GM23338 (cell line): Measurements from ENCODE around the gene DIP2C.

ENCODE experiments used
- CREB1 ChIP-seq: fragments of 250-450 bp; sonication (Bioruptor Pico); IDR thresholded peaks from 2 replicates; pipeline ENCODE4 v1.5.0; 2020; ENCODE audit warnings: low read depth, mild to moderate bottlenecking, moderate library complexity
- CTCF ChIP-seq, 2 experiments: fragments of 200-600 bp in 1 of 2; sonication (generic) in 1 of 2; conservative IDR thresholded peaks; 2 replicates each; pipeline versions ENCODE4 v1.5.1 to v1.6.1; 2016 to 2017; ENCODE audit warnings: antibody characterized with exemption in 2 of 2, low read depth in 2 of 2, mild to moderate bottlenecking in 2 of 2, moderate library complexity in 1 of 2
- ETS1 ChIP-seq: IDR thresholded peaks from 2 replicates; pipeline ENCODE4 v1.6.1; 2016; ENCODE audit warnings: antibody characterized with exemption
- EZH2 ChIP-seq: fragments of 200-600 bp; sonication (generic); IDR thresholded peaks from one replicate; pipeline ENCODE4 v1.8.0; 2017; ENCODE audit warnings: antibody characterized with exemption, mild to moderate bottlenecking, low read depth; ENCODE audit not compliant: unreplicated experiment
- EZH2phosphoT487 ChIP-seq: fragments of 200-600 bp; sonication (generic); IDR thresholded peaks from one replicate; pipeline ENCODE4 v1.8.1; 2018; ENCODE audit warnings: antibody characterized with exemption; ENCODE audit not compliant: unreplicated experiment
- JUNB ChIP-seq: IDR thresholded peaks from one replicate; pipeline ENCODE4 v1.6.1; 2016; ENCODE audit warnings: antibody characterized with exemption; ENCODE audit not compliant: unreplicated experiment
- NANOG ChIP-seq: IDR thresholded peaks from 2 replicates; pipeline ENCODE4 v1.6.1; 2016; ENCODE audit warnings: antibody characterized with exemption, borderline replicate concordance
- POLR2AphosphoS5 ChIP-seq: IDR thresholded peaks from 2 replicates; pipeline ENCODE4 v1.6.1; 2016; ENCODE audit warnings: antibody characterized with exemption, low read depth
- STAT1 ChIP-seq: IDR thresholded peaks from one replicate; pipeline ENCODE4 v1.6.1; 2016; ENCODE audit warnings: antibody characterized with exemption; ENCODE audit not compliant: unreplicated experiment
- ZNF114 ChIP-seq: fragments of 250-450 bp; sonication (Bioruptor Pico); IDR thresholded peaks from 2 replicates; pipeline ENCODE4 v1.5.0; 2020; ENCODE audit warnings: mild to moderate bottlenecking, moderate library complexity
- ZNF331 ChIP-seq: fragments of 250-450 bp; sonication (Bioruptor Pico); IDR thresholded peaks from 2 replicates; pipeline ENCODE4 v1.5.0; 2020; ENCODE audit warnings: low read depth, mild to moderate bottlenecking, moderate library complexity
- TF ChIP-seq, protein P1 (sequence below): IDR thresholded peaks from one replicate; pipeline ENCODE4 v1.6.1; 2018; ENCODE audit warnings: antibody characterized with exemption; ENCODE audit not compliant: unreplicated experiment
- TF ChIP-seq, protein P2 (sequence below): fragments of 250-450 bp; sonication (Bioruptor Pico); IDR thresholded peaks from 2 replicates; pipeline ENCODE4 v1.5.0; 2020; ENCODE audit warnings: mild to moderate bottlenecking, moderate library complexity

GRCh38 chr10:348456-348855 is 341.0 kb downstream of the DIP2C start:
- TF ChIP-seq CTCF (conservative IDR thresholded peaks at IDR 0.05; ENCODE audit: low read depth in 2 of 2) (no peak), EZH2 (no peak), POLR2AphosphoS5 (no peak), EZH2phosphoT487 (no peak), CREB1 (CRISPR knock-in tag) (no peak), JUNB (no peak), NANOG (no peak), ZNF114 (CRISPR knock-in tag) (no peak), ETS1 (no peak), STAT1 (no peak), ZNF331 (CRISPR knock-in tag) (no peak)
- TF ChIP-seq, protein P1, sequence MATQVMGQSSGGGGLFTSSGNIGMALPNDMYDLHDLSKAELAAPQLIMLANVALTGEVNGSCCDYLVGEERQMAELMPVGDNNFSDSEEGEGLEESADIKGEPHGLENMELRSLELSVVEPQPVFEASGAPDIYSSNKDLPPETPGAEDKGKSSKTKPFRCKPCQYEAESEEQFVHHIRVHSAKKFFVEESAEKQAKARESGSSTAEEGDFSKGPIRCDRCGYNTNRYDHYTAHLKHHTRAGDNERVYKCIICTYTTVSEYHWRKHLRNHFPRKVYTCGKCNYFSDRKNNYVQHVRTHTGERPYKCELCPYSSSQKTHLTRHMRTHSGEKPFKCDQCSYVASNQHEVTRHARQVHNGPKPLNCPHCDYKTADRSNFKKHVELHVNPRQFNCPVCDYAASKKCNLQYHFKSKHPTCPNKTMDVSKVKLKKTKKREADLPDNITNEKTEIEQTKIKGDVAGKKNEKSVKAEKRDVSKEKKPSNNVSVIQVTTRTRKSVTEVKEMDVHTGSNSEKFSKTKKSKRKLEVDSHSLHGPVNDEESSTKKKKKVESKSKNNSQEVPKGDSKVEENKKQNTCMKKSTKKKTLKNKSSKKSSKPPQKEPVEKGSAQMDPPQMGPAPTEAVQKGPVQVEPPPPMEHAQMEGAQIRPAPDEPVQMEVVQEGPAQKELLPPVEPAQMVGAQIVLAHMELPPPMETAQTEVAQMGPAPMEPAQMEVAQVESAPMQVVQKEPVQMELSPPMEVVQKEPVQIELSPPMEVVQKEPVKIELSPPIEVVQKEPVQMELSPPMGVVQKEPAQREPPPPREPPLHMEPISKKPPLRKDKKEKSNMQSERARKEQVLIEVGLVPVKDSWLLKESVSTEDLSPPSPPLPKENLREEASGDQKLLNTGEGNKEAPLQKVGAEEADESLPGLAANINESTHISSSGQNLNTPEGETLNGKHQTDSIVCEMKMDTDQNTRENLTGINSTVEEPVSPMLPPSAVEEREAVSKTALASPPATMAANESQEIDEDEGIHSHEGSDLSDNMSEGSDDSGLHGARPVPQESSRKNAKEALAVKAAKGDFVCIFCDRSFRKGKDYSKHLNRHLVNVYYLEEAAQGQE: no peak
- TF ChIP-seq, protein P2, sequence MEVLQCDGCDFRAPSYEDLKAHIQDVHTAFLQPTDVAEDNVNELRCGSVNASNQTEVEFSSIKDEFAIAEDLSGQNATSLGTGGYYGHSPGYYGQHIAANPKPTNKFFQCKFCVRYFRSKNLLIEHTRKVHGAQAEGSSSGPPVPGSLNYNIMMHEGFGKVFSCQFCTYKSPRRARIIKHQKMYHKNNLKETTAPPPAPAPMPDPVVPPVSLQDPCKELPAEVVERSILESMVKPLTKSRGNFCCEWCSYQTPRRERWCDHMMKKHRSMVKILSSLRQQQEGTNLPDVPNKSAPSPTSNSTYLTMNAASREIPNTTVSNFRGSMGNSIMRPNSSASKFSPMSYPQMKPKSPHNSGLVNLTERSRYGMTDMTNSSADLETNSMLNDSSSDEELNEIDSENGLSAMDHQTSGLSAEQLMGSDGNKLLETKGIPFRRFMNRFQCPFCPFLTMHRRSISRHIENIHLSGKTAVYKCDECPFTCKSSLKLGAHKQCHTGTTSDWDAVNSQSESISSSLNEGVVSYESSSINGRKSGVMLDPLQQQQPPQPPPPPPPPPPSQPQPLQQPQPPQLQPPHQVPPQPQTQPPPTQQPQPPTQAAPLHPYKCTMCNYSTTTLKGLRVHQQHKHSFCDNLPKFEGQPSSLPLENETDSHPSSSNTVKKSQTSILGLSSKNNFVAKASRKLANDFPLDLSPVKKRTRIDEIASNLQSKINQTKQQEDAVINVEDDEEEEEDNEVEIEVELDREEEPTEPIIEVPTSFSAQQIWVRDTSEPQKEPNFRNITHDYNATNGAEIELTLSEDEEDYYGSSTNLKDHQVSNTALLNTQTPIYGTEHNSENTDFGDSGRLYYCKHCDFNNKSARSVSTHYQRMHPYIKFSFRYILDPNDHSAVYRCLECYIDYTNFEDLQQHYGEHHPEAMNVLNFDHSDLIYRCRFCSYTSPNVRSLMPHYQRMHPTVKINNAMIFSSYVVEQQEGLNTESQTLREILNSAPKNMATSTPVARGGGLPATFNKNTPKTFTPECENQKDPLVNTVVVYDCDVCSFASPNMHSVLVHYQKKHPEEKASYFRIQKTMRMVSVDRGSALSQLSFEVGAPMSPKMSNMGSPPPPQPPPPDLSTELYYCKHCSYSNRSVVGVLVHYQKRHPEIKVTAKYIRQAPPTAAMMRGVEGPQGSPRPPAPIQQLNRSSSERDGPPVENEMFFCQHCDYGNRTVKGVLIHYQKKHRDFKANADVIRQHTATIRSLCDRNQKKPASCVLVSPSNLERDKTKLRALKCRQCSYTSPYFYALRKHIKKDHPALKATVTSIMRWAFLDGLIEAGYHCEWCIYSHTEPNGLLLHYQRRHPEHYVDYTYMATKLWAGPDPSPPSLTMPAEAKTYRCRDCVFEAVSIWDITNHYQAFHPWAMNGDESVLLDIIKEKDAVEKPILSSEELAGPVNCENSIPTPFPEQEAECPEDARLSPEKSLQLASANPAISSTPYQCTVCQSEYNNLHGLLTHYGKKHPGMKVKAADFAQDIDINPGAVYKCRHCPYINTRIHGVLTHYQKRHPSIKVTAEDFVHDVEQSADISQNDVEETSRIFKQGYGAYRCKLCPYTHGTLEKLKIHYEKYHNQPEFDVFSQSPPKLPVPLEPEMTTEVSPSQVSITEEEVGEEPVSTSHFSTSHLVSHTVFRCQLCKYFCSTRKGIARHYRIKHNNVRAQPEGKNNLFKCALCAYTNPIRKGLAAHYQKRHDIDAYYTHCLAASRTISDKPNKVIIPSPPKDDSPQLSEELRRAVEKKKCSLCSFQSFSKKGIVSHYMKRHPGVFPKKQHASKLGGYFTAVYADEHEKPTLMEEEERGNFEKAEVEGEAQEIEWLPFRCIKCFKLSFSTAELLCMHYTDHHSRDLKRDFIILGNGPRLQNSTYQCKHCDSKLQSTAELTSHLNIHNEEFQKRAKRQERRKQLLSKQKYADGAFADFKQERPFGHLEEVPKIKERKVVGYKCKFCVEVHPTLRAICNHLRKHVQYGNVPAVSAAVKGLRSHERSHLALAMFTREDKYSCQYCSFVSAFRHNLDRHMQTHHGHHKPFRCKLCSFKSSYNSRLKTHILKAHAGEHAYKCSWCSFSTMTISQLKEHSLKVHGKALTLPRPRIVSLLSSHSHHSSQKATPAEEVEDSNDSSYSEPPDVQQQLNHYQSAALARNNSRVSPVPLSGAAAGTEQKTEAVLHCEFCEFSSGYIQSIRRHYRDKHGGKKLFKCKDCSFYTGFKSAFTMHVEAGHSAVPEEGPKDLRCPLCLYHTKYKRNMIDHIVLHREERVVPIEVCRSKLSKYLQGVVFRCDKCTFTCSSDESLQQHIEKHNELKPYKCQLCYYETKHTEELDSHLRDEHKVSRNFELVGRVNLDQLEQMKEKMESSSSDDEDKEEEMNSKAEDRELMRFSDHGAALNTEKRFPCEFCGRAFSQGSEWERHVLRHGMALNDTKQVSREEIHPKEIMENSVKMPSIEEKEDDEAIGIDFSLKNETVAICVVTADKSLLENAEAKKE: no peak
